Suprapubic skin (tissue), 4 donors: ENCODE results near the gene PARD3B. TPM values are rescaled to one million over a fixed set of nuclear protein-coding genes. Genes with fewer than 3 reads are reported as not detected.

Source experiments
- DNase-seq, 2 donors: peaks; one replicate each; pipeline ENCODE4 v3.0.0-alpha.2; 2019; ENCODE audit warnings: low spot score in 2 of 2
- H3K27ac ChIP-seq: fragments of 200-600 bp; sonication (generic); one replicate; pipeline ENCODE4 v1.5.1; 2019
- H3K27me3 ChIP-seq: fragments of 200-600 bp; sonication (generic); one replicate; pipeline ENCODE4 v1.5.1; 2019
- H3K36me3 ChIP-seq: fragments of 200-600 bp; sonication (generic); one replicate; pipeline ENCODE4 v1.5.1; 2019
- H3K4me1 ChIP-seq: fragments of 200-600 bp; sonication (generic); one replicate; pipeline ENCODE4 v1.5.1; 2019
- H3K4me3 ChIP-seq: fragments of 200-600 bp; sonication (generic); one replicate; pipeline ENCODE4 v1.5.1; 2019; ENCODE audit warnings: mild to moderate bottlenecking
- H3K9me3 ChIP-seq: fragments of 200-600 bp; sonication (generic); one replicate; pipeline ENCODE4 v1.5.1; 2019
- EP300 ChIP-seq: sonication (generic); formaldehyde crosslinking; IDR thresholded peaks from one replicate; pipeline ENCODE4 v1.6.1; 2017; ENCODE audit warnings: antibody characterized with exemption
- POLR2A ChIP-seq, 2 donors: fragments of 450-650 bp; IDR thresholded peaks; one replicate each; pipeline ENCODE4 v1.6.1; 2017; ENCODE audit warnings: antibody characterized with exemption in 2 of 2, mild to moderate bottlenecking in 2 of 2, moderate library complexity in 2 of 2
- POLR2AphosphoS5 ChIP-seq, 3 donors: sonication (generic); formaldehyde crosslinking; IDR thresholded peaks; one replicate each; pipeline ENCODE4 v1.6.1; 2017; ENCODE audit warnings: antibody characterized with exemption in 3 of 3
- WGBS: methylation state at CpG from one replicate; pipeline ENCODE4 v1.1.5; 2018; 5-methylcytosine and 5-hydroxymethylcytosine counted together
- total RNA-seq, 4 donors: library from RNA; depleted of rRNA; stranded (reverse); fragments of >200 nt; gene quantifications; one replicate each; pipeline ENCODE4 v1.1.0, GENCODE V29; 2016
- TF ChIP-seq, protein P1 (sequence below), 2 donors: fragments of 200-600 bp in 1 of 2; fragments of 450-650 bp in 1 of 2; sonication (generic) in 1 of 2; IDR thresholded peaks; one replicate each; pipeline ENCODE4 v1.5.1; 2016 to 2019; ENCODE audit warnings: antibody characterized with exemption in 2 of 2, mild to moderate bottlenecking in 1 of 2, moderate library complexity in 1 of 2

PARD3B gene
- total RNA-seq, 4 donors from 2014 or later: 12.5 to 18.9 (median 15.5) TPM

DNA sequence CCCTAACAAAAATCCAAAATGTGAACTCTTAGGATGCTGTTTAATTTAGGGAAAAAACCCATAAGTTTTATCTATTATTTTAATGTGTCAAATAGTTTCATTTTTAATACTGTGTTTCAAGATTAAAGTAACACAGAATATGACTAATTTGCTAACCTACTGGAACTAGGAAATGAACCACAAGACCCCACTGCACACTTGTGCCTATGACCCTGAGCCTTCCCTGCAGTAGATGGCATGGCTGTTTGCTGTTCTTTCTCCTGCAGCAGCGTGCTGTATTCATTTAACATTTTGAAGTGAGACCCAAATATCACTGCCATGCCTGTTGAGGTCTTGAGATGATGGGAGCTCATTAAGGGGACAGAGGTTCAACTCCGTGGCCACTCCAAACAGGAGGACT lies 571.9 kb downstream of the PARD3B start:
- Histone ChIP-seq H3K9me3 (no peaks in the 10 kb centered on the region), H3K4me1 (no peaks in the 10 kb centered on the region), H3K4me3 (no peak overlapping the region), H3K27me3 (no peaks in the 10 kb centered on the region), H3K36me3 (no peaks in the 10 kb centered on the region), H3K27ac (no peak overlapping the region)
- TF ChIP-seq POLR2AphosphoS5 (IDR thresholded peaks at IDR 0.05) (no peak), POLR2A (IDR thresholded peaks at IDR 0.05) (no peak), EP300 (no peak)
- TF ChIP-seq, protein P1, sequence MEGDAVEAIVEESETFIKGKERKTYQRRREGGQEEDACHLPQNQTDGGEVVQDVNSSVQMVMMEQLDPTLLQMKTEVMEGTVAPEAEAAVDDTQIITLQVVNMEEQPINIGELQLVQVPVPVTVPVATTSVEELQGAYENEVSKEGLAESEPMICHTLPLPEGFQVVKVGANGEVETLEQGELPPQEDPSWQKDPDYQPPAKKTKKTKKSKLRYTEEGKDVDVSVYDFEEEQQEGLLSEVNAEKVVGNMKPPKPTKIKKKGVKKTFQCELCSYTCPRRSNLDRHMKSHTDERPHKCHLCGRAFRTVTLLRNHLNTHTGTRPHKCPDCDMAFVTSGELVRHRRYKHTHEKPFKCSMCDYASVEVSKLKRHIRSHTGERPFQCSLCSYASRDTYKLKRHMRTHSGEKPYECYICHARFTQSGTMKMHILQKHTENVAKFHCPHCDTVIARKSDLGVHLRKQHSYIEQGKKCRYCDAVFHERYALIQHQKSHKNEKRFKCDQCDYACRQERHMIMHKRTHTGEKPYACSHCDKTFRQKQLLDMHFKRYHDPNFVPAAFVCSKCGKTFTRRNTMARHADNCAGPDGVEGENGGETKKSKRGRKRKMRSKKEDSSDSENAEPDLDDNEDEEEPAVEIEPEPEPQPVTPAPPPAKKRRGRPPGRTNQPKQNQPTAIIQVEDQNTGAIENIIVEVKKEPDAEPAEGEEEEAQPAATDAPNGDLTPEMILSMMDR (IDR thresholded peaks at IDR 0.05): no peak
- no peak for DNase-seq
- WGBS: 91% methylated on average over 2 of the region's 2 CpGs

DNA sequence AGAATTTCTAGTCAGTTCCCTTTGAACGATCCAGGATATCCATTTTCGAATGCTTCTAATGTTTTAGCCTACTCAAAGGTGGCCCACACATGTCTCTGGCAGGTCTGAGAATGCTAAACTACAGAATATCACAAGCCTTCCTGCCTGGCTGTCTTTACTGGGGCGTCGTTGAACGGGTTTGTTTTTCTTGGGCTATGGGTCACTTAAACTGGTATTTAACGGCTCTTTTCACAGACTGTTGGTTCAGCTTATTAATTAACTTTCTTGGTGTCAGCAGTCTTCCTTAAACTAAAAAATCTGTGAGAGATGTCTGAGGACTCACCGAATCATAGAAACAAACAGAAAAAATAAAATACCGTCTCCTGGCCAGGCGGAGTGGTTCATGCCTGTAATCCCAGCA lies 573.9 kb downstream of the PARD3B start:
- TF ChIP-seq POLR2A (IDR thresholded peaks at IDR 0.05): no peak
- TF ChIP-seq, protein P1 (IDR thresholded peaks at IDR 0.05): no peak
- no peak for TF ChIP-seq EP300
- no peak for TF ChIP-seq POLR2AphosphoS5 (IDR thresholded peaks at IDR 0.05)
- 87% methylated on average over 9 of the region's 9 CpGs for WGBS

DNA sequence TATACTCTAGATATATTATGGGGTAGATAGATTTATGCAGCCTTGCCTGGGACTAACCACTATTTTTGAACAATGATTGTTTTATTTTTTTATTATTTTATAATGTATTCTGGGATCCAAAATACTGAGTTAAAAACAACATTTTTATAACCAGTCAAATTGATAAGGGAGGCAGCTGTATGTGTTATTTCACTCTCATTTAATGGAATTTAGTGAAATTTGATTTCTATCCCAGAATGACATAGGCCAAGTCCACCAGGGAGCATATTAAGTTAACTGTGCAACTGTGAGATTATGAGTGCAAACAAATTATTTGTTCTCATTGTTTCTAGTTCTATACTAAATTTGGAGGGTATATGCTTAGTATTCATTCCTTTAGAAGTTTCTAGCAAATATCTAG lies 583.5 kb downstream of the PARD3B start:
- H3K4me1 ChIP-seq: no peaks in the 10 kb centered on the region
- H3K27ac ChIP-seq: no peak overlapping the region
- no peak for TF ChIP-seq EP300
- TF ChIP-seq, protein P1 (IDR thresholded peaks at IDR 0.05): no peak
- TF ChIP-seq POLR2A (IDR thresholded peaks at IDR 0.05): no peak
- TF ChIP-seq POLR2AphosphoS5 (IDR thresholded peaks at IDR 0.05): no peak
- no peaks in the 10 kb centered on the region for H3K9me3 ChIP-seq
- no peaks in the 10 kb centered on the region for H3K27me3 ChIP-seq
- no peak overlapping the region for H3K4me3 ChIP-seq
- DNase-seq: no peak
- H3K36me3 ChIP-seq: no peaks in the 10 kb centered on the region

More for the DNA sequence above, 573.9 kb downstream of the PARD3B start:
- Histone ChIP-seq H3K9me3 (no peaks in the 10 kb centered on the region), H3K27me3 (no peaks in the 10 kb centered on the region), H3K4me3 (no peak overlapping the region), H3K27ac (no peak overlapping the region), H3K36me3 (no peaks in the 10 kb centered on the region), H3K4me1 (no peaks in the 10 kb centered on the region)
- DNase-seq: no peak

DNA sequence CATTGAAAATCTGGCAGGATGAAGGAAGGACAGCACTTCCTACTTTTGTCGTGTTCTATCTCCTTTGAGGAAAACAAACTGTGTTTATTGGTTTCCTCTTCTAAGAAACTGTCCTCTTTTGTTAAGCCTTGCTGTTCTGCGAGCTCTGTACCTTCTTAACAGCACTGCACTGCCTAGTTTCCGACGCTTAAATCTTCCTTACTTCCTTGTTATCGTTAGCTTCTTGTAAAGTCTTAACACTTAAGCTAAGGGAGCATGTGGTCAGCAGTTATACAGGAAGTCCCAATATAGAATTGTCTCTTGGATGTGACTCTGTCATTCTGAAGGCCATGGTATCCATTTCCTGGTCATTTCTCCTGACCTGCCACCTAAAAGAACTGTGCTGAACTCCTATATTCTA lies 584.3 kb downstream of the PARD3B start:
- no peaks in the 10 kb centered on the region for H3K27me3 ChIP-seq
- H3K4me1 ChIP-seq: no peaks in the 10 kb centered on the region
- WGBS: 74% methylated on average over 5 of the region's 5 CpGs
- no peak overlapping the region for H3K4me3 ChIP-seq
- H3K9me3 ChIP-seq: no peaks in the 10 kb centered on the region
- TF ChIP-seq POLR2A (IDR thresholded peaks at IDR 0.05) (no peak), EP300 (no peak), POLR2AphosphoS5 (IDR thresholded peaks at IDR 0.05) (no peak)
- TF ChIP-seq, protein P1 (IDR thresholded peaks at IDR 0.05): no peak
- no peak overlapping the region for H3K27ac ChIP-seq
- no peaks in the 10 kb centered on the region for H3K36me3 ChIP-seq
- no peak for DNase-seq

DNA sequence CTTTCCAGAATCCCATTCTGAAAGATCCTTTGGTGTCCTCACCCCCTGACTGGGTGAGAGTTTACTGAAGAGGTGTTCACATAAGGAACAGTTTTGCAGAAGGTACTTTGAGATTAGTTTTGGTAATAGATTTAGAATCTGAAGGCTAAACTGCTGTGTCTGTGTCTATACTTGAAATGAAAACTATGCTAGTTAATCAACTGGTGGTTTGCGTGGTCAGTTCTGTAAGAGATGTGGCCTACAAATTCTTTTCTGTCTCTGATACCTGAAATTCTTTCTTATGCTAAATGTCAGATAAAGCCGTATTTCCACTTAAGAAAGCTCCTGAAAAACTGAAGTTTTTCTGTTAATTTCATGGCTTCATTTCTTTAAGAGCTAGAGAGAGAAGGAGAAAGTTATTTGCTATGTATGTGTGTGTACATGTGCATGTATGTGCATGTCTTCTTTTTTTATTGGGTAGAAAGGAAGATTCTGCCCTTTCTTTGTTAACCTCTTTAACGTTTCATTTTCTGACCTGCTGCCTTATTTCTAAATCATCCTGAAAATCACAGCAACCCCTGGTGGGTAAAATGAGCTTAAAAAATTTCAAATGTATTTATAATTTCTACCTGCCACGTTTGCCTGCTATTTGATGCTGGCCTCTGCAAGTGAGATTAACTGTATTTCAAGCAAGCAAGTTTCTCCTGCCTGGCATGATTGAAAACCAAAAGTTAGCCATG lies 585.0 kb downstream of the PARD3B start:
- no peak for DNase-seq
- Histone ChIP-seq H3K9me3 (no peaks in the 10 kb centered on the region), H3K36me3 (no peaks in the 10 kb centered on the region), H3K27me3 (no peaks in the 10 kb centered on the region), H3K4me3 (no peak overlapping the region), H3K4me1 (no peaks in the 10 kb centered on the region), H3K27ac (no peak overlapping the region)
- TF ChIP-seq, protein P1 (IDR thresholded peaks at IDR 0.05): no peak
- no peak for TF ChIP-seq POLR2AphosphoS5 (IDR thresholded peaks at IDR 0.05)
- TF ChIP-seq EP300: no peak
- TF ChIP-seq POLR2A (IDR thresholded peaks at IDR 0.05): no peak
- WGBS: 77% methylated on average over 4 of the region's 4 CpGs
